ENCODE measurements around the gene CFAP54.

The CFAP54 gene

DNA sequence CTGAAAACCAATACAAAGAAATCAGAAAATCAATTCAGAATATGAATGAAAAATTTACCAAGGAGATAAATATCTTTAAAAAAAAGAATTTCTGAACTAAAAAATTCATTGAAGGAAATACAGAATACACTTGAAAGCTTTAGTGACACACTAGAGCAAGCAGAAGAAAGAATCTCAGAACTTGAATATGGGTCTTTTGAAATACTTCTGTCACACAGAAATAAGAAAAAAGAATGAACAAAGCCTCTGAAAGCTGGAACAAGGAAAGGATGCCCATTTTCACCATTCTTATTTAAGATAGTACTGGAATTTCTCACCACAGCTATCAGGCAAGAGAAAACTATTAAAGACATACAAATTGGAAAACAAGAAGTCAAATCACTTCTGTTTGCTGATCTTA lies 314.6 kb downstream of the CFAP54 start:
- TF ChIP-seq SIN3A (IDR thresholded peaks at IDR 0.05; ENCODE audit: borderline replicate concordance, insufficient read depth, low read length) = no peak
- no peak for TF ChIP-seq TAF1 (IDR thresholded peaks at IDR 0.05; ENCODE audit: borderline replicate concordance, insufficient read depth, low read length)
- TF ChIP-seq POLR2AphosphoS5 (IDR thresholded peaks at IDR 0.05; ENCODE audit: low read depth, low read length) = no peak
- no peak for TF ChIP-seq FOXP2 (optimal IDR thresholded peaks at IDR 0.05; ENCODE audit: borderline replicate concordance, extremely low read depth, extremely low read length, insufficient read depth)
- TF ChIP-seq, protein P1, sequence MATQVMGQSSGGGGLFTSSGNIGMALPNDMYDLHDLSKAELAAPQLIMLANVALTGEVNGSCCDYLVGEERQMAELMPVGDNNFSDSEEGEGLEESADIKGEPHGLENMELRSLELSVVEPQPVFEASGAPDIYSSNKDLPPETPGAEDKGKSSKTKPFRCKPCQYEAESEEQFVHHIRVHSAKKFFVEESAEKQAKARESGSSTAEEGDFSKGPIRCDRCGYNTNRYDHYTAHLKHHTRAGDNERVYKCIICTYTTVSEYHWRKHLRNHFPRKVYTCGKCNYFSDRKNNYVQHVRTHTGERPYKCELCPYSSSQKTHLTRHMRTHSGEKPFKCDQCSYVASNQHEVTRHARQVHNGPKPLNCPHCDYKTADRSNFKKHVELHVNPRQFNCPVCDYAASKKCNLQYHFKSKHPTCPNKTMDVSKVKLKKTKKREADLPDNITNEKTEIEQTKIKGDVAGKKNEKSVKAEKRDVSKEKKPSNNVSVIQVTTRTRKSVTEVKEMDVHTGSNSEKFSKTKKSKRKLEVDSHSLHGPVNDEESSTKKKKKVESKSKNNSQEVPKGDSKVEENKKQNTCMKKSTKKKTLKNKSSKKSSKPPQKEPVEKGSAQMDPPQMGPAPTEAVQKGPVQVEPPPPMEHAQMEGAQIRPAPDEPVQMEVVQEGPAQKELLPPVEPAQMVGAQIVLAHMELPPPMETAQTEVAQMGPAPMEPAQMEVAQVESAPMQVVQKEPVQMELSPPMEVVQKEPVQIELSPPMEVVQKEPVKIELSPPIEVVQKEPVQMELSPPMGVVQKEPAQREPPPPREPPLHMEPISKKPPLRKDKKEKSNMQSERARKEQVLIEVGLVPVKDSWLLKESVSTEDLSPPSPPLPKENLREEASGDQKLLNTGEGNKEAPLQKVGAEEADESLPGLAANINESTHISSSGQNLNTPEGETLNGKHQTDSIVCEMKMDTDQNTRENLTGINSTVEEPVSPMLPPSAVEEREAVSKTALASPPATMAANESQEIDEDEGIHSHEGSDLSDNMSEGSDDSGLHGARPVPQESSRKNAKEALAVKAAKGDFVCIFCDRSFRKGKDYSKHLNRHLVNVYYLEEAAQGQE (IDR thresholded peaks at IDR 0.05; ENCODE audit: insufficient read depth in 1 of 2, low read depth in 2 of 2, low read length in 2 of 2) = no peak

DNA sequence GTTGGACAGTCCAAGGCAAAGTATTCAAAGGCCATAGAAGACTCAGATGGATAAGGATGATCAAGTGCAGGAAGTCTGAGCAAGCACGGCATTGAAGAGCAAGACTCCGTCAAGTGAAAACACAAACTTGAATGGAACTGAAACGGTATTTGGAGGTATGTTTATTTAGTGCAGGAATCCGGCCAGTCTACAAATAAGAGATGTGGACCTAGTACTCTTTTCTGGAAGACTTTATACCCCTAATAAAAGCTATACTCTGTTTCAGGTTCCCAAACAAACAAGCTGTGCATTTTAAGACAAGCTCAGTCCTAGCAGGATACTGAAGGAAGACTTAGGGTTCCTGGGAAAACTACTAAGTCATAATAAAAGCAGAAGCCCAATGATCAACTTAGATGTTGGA lies 316.9 kb downstream of the CFAP54 start:
- no peak for TF ChIP-seq FOXP2 (optimal IDR thresholded peaks at IDR 0.05; ENCODE audit: borderline replicate concordance, extremely low read depth, extremely low read length, insufficient read depth)

DNA sequence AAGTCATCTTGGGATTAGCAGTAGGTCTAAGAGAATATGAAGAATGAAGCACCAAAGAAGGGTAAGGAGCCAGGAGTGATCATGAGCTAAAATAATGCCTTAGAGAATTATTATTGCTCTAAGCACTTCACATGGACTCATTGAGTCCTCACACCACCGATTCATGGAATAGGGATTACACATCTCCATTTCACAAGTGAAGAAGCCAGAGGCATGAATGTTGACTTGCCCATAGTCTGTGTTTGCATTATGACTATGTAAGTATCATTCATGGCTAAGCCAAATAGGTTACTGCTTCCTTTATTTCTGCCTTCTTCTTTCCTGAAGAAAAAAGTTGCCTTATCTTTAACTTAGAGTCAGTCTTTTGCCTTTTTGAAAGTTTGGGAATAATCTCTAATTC lies 318.4 kb downstream of the CFAP54 start:
- TF ChIP-seq, protein P1 (IDR thresholded peaks at IDR 0.05; ENCODE audit: insufficient read depth in 1 of 2, low read depth in 2 of 2, low read length in 2 of 2) = no peak
- TF ChIP-seq POLR2AphosphoS5 (IDR thresholded peaks at IDR 0.05; ENCODE audit: low read depth, low read length) (no peak), FOXP2 (optimal IDR thresholded peaks at IDR 0.05; ENCODE audit: borderline replicate concordance, extremely low read depth, extremely low read length, insufficient read depth) (no peak), SIN3A (IDR thresholded peaks at IDR 0.05; ENCODE audit: borderline replicate concordance, insufficient read depth, low read length) (no peak), TAF1 (IDR thresholded peaks at IDR 0.05; ENCODE audit: borderline replicate concordance, insufficient read depth, low read length) (no peak)

DNA sequence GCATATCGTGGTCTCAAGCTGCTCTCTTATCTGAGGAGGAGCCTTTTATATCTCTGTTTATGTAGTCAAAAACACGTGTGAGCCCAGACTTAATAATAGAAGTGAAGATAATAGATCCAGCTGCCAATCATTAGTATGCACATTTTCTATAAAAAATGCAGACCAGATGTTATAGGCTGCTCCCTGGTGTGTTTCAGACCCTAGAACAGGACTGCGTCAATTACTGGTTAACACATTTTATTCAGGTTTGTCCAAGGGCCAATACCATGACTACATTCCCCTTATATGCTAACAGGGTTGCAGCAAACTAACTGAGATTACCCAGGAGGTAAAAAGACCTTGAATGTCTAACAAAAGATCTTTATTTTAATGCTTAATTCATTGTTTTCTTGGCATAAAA lies 319.2 kb downstream of the CFAP54 start:
- no peak for TF ChIP-seq FOXP2 (optimal IDR thresholded peaks at IDR 0.05; ENCODE audit: borderline replicate concordance, extremely low read depth, extremely low read length, insufficient read depth)
- TF ChIP-seq POLR2AphosphoS5 (IDR thresholded peaks at IDR 0.05; ENCODE audit: low read depth, low read length) = no peak
- no peak for TF ChIP-seq TAF1 (IDR thresholded peaks at IDR 0.05; ENCODE audit: borderline replicate concordance, insufficient read depth, low read length)
- TF ChIP-seq, protein P1 (IDR thresholded peaks at IDR 0.05; ENCODE audit: insufficient read depth in 1 of 2, low read depth in 2 of 2, low read length in 2 of 2) = no peak

DNA sequence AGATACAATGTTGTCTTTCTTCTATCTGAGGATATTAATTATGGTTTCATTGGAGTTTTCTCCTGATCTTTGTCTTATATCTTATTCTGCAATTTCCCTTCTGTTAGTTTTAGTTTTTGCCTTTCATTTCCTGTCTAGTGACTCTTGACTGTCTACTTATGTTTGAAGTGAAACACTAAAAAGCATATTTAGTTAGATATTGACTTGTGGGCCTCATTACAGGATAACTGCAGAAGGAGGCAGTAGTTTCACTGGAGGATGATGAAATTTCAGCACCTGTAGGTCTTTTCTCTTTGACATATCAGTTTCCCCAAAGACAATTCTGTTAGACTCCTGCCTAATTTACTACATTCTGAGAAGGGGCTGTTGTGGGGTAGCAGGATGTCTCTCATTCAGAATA lies 320.1 kb downstream of the CFAP54 start:
- TF ChIP-seq POLR2AphosphoS5 (IDR thresholded peaks at IDR 0.05; ENCODE audit: low read depth, low read length) (no peak), TAF1 (IDR thresholded peaks at IDR 0.05; ENCODE audit: borderline replicate concordance, insufficient read depth, low read length) (no peak), SIN3A (IDR thresholded peaks at IDR 0.05; ENCODE audit: borderline replicate concordance, insufficient read depth, low read length) (no peak), FOXP2 (optimal IDR thresholded peaks at IDR 0.05; ENCODE audit: borderline replicate concordance, extremely low read depth, extremely low read length, insufficient read depth) (no peak)
- TF ChIP-seq, protein P1 (IDR thresholded peaks at IDR 0.05; ENCODE audit: insufficient read depth in 1 of 2, low read depth in 2 of 2, low read length in 2 of 2) = no peak
